ENCODE measurements around the gene GLIS1.

GLIS1 gene

GRCh38 chr1:53551428-53551995 lies 187.5 kb downstream of the GLIS1 start:
- Histone ChIP-seq H3K9me3 (ENCODE audit: control insufficient read depth, low read length) (no peaks in the 10 kb centered on the region), H3K27ac (ENCODE audit: insufficient read depth, low read depth, low read length, poor library complexity, severe bottlenecking) (no peak overlapping the region), H3K36me3 (ENCODE audit: control insufficient read depth, insufficient read depth, low read length) (no peaks in the 10 kb centered on the region), H3K4me3 (ENCODE audit: insufficient read depth, low read depth, low read length) (no peak overlapping the region), H3K27me3 (ENCODE audit: control insufficient read depth, insufficient read depth, low read length, poor library complexity, severe bottlenecking) (no peaks in the 10 kb centered on the region), H3K4me1 (ENCODE audit: control insufficient read depth, insufficient read depth, low read length) (peaks cover 13% of the 10 kb centered on the region)
- 65 to 68% methylated on average over 8 of the region's 8 CpGs for WGBS, 2 experiments

GRCh38 chr1:53550201-53550741 lies 188.7 kb downstream of the GLIS1 start:
- 91 to 92% methylated on average over 7 of the region's 7 CpGs for WGBS, 2 experiments
- Histone ChIP-seq H3K27ac (ENCODE audit: insufficient read depth, low read depth, low read length, poor library complexity, severe bottlenecking) (no peak overlapping the region), H3K36me3 (ENCODE audit: control insufficient read depth, insufficient read depth, low read length) (no peaks in the 10 kb centered on the region), H3K4me3 (ENCODE audit: insufficient read depth, low read depth, low read length) (no peak overlapping the region), H3K4me1 (ENCODE audit: control insufficient read depth, insufficient read depth, low read length) (peaks cover 13% of the 10 kb centered on the region), H3K9me3 (ENCODE audit: control insufficient read depth, low read length) (no peaks in the 10 kb centered on the region), H3K27me3 (ENCODE audit: control insufficient read depth, insufficient read depth, low read length, poor library complexity, severe bottlenecking) (no peaks in the 10 kb centered on the region)

- Histone ChIP-seq H3K4me1 (ENCODE audit: control insufficient read depth, insufficient read depth, low read length) (peaks cover 13% of the 10 kb centered on the region), H3K4me3 (ENCODE audit: insufficient read depth, low read depth, low read length) (no peak overlapping the region), H3K27ac (ENCODE audit: insufficient read depth, low read depth, low read length, poor library complexity, severe bottlenecking) (no peak overlapping the region), H3K9me3 (ENCODE audit: control insufficient read depth, low read length) (no peaks in the 10 kb centered on the region), H3K36me3 (ENCODE audit: control insufficient read depth, insufficient read depth, low read length) (no peaks in the 10 kb centered on the region), H3K27me3 (ENCODE audit: control insufficient read depth, insufficient read depth, low read length, poor library complexity, severe bottlenecking) (no peaks in the 10 kb centered on the region)
- WGBS, 2 experiments = 92 to 98% methylated on average over 2 to 3 of the region's 3 CpGs
Measured at GRCh38 chr1:53549781-53550180, 189.2 kb downstream of the GLIS1 start.

- 94 to 95% methylated on average over 2 of the region's 2 CpGs for WGBS, 2 experiments
- Histone ChIP-seq H3K27me3 (ENCODE audit: control insufficient read depth, insufficient read depth, low read length, poor library complexity, severe bottlenecking) (no peaks in the 10 kb centered on the region), H3K36me3 (ENCODE audit: control insufficient read depth, insufficient read depth, low read length) (no peaks in the 10 kb centered on the region), H3K9me3 (ENCODE audit: control insufficient read depth, low read length) (no peaks in the 10 kb centered on the region), H3K4me1 (ENCODE audit: control insufficient read depth, insufficient read depth, low read length) (peaks cover 13% of the 10 kb centered on the region), H3K27ac (ENCODE audit: insufficient read depth, low read depth, low read length, poor library complexity, severe bottlenecking) (no peak overlapping the region), H3K4me3 (ENCODE audit: insufficient read depth, low read depth, low read length) (no peak overlapping the region)
Measured at GRCh38 chr1:53549287-53549686, 189.7 kb downstream of the GLIS1 start.

GRCh38 chr1:53548031-53548491 lies 190.9 kb downstream of the GLIS1 start:
- WGBS, 2 experiments = 91 to 93% methylated on average over 17 of the region's 17 CpGs
- no peak overlapping the region for H3K4me3 ChIP-seq (ENCODE audit: insufficient read depth, low read depth, low read length)

GRCh38 chr1:53547231-53547790 lies 191.7 kb downstream of the GLIS1 start:
- peaks cover 8% of the 10 kb centered on the region for H3K4me1 ChIP-seq (ENCODE audit: control insufficient read depth, insufficient read depth, low read length)
- no peaks in the 10 kb centered on the region for H3K9me3 ChIP-seq (ENCODE audit: control insufficient read depth, low read length)
- H3K4me3 ChIP-seq (ENCODE audit: insufficient read depth, low read depth, low read length) = no peak overlapping the region
- 88 to 91% methylated on average over 10 of the region's 10 CpGs for WGBS, 2 experiments
- no peaks in the 10 kb centered on the region for H3K36me3 ChIP-seq (ENCODE audit: control insufficient read depth, insufficient read depth, low read length)
- no peak overlapping the region for H3K27ac ChIP-seq (ENCODE audit: insufficient read depth, low read depth, low read length, poor library complexity, severe bottlenecking)
- no peaks in the 10 kb centered on the region for H3K27me3 ChIP-seq (ENCODE audit: control insufficient read depth, insufficient read depth, low read length, poor library complexity, severe bottlenecking)

More at GRCh38 chr1:53548031-53548491, 190.9 kb downstream of the GLIS1 start:
- no peaks in the 10 kb centered on the region for H3K36me3 ChIP-seq (ENCODE audit: control insufficient read depth, insufficient read depth, low read length)
- H3K4me1 ChIP-seq (ENCODE audit: control insufficient read depth, insufficient read depth, low read length) = peaks cover 13% of the 10 kb centered on the region
- H3K27me3 ChIP-seq (ENCODE audit: control insufficient read depth, insufficient read depth, low read length, poor library complexity, severe bottlenecking) = no peaks in the 10 kb centered on the region
- H3K27ac ChIP-seq (ENCODE audit: insufficient read depth, low read depth, low read length, poor library complexity, severe bottlenecking) = no peak overlapping the region
- no peaks in the 10 kb centered on the region for H3K9me3 ChIP-seq (ENCODE audit: control insufficient read depth, low read length)

GRCh38 chr1:53546409-53547155 lies 192.4 kb downstream of the GLIS1 start:
- H3K27ac ChIP-seq (ENCODE audit: insufficient read depth, low read depth, low read length, poor library complexity, severe bottlenecking) = no peak overlapping the region

GRCh38 chr1:53545663-53546408 lies 193.1 kb downstream of the GLIS1 start:
- no peaks in the 10 kb centered on the region for H3K9me3 ChIP-seq (ENCODE audit: control insufficient read depth, low read length)
- H3K4me3 ChIP-seq (ENCODE audit: insufficient read depth, low read depth, low read length) = no peak overlapping the region
- no peak overlapping the region for H3K27ac ChIP-seq (ENCODE audit: insufficient read depth, low read depth, low read length, poor library complexity, severe bottlenecking)
- H3K4me1 ChIP-seq (ENCODE audit: control insufficient read depth, insufficient read depth, low read length) = no peaks in the 10 kb centered on the region
- H3K27me3 ChIP-seq (ENCODE audit: control insufficient read depth, insufficient read depth, low read length, poor library complexity, severe bottlenecking) = no peaks in the 10 kb centered on the region
- WGBS, 2 experiments = 81 to 84% methylated on average over 17 of the region's 17 CpGs
- H3K36me3 ChIP-seq (ENCODE audit: control insufficient read depth, insufficient read depth, low read length) = no peaks in the 10 kb centered on the region

More at GRCh38 chr1:53546409-53547155, 192.4 kb downstream of the GLIS1 start:
- no peaks in the 10 kb centered on the region for H3K27me3 ChIP-seq (ENCODE audit: control insufficient read depth, insufficient read depth, low read length, poor library complexity, severe bottlenecking)
- H3K4me1 ChIP-seq (ENCODE audit: control insufficient read depth, insufficient read depth, low read length) = peaks cover 2% of the 10 kb centered on the region
- 93% methylated on average over 13 of the region's 13 CpGs for WGBS, 2 experiments
- no peaks in the 10 kb centered on the region for H3K9me3 ChIP-seq (ENCODE audit: control insufficient read depth, low read length)
- H3K36me3 ChIP-seq (ENCODE audit: control insufficient read depth, insufficient read depth, low read length) = no peaks in the 10 kb centered on the region
- H3K4me3 ChIP-seq (ENCODE audit: insufficient read depth, low read depth, low read length) = no peak overlapping the region

GRCh38 chr1:53544728-53545515 lies 194.0 kb downstream of the GLIS1 start:
- H3K36me3 ChIP-seq (ENCODE audit: control insufficient read depth, insufficient read depth, low read length) = no peaks in the 10 kb centered on the region

More at GRCh38 chr1:53544728-53545515, 194.0 kb downstream of the GLIS1 start:
- Histone ChIP-seq H3K4me1 (ENCODE audit: control insufficient read depth, insufficient read depth, low read length) (no peaks in the 10 kb centered on the region), H3K4me3 (ENCODE audit: insufficient read depth, low read depth, low read length) (no peak overlapping the region), H3K27me3 (ENCODE audit: control insufficient read depth, insufficient read depth, low read length, poor library complexity, severe bottlenecking) (no peaks in the 10 kb centered on the region), H3K27ac (ENCODE audit: insufficient read depth, low read depth, low read length, poor library complexity, severe bottlenecking) (no peak overlapping the region), H3K9me3 (ENCODE audit: control insufficient read depth, low read length) (no peaks in the 10 kb centered on the region)
- 90 to 96% methylated on average over 5 of the region's 6 CpGs for WGBS, 2 experiments
